AG09309 (cell line): ENCODE data around the gene KAZN.
"Not testable (repeated sequence)": the region's sequence is repeated elsewhere in the genome, so short reads cannot be mapped to it uniquely, and the experiment has no call there.

ENCODE experiments used
- DNase-seq: peaks from one replicate; pipeline ENCODE4 v3.0.0-alpha.2; 2010; ENCODE audit warnings: low read depth
- H3K4me3 ChIP-seq: 2 replicates; pipeline ENCODE4 v1.5.1; 2011; ENCODE audit warnings: mild to moderate bottlenecking, low read depth, low read length, moderate library complexity; ENCODE audit not compliant: control insufficient read depth
- TF ChIP-seq, protein P1 (sequence below): IDR thresholded peaks from 2 replicates; pipeline ENCODE4 v1.5.1; 2011; ENCODE audit warnings: mild to moderate bottlenecking, low read depth, low read length, inconsistent platforms; ENCODE audit not compliant: insufficient read depth, control insufficient read depth; ENCODE audit errors: missing control alignments

Gene KAZN

DNA sequence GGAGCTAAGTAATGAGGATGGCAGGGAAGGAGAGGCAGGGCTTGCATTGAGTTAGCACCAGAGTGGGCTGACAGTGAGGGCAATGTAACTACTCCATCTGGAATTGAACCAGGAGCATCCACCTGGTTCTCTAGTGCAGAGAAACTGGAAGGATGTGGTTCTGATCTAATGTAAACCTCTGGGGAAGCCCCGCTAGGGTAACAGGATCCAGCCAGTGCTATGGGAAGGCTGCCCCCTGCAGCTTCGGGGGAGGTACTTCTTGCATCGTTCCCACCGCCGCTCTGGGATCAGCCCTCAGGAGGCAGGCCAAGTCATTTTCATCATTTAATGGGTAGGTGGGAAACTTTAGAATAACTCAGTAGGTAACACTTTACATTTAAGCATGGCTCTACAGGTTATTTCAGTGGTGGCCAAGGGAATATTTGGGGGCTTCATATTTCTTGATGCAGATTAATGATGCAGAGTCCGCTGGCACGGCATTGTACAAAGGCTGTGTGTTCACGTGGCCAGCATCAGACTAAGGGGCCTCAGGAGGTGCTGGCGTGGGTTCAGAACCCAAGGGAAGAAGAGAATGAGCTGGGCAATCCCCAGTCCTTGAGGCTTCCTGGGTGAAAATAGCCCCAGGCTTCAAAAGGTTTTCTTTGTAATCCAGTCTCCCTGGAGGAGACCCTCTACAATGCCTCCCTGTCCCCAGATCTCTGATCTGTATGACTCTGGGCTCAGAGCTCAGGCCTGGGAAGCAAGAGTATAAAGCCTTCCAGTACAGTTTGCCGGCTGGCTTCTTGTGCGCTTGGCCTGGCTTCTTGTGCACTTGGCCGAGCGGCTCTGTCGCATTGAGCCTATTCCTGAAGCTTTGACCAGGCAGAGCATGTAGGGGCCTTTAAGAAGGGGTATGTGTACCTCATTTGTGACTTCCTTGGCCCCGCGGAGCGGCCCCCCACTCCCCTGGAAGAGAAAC lies 26.4 kb upstream of the KAZN start:
- no peak for DNase-seq

DNA sequence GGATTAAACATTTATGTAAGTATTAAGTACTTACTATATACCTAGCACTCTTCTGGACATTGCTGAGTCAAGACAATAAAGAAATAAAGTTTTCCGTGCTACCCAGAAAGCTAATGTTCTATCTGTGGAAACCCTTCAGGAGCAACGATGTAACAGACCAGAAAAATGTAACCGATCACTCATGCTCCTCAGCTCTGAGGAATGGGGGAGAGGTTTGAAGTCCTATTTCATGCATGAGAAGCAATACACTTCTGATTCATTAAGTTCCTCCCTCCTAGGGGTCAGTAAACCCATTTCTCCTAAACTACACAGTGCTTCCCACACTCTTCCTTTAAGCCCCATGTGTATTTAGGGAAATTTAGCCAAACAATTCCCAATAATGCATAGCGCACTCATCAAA lies 25.6 kb upstream of the KAZN start:
- H3K4me3 ChIP-seq, result no peak overlapping the region
- no peak for DNase-seq
- TF ChIP-seq, protein P1, sequence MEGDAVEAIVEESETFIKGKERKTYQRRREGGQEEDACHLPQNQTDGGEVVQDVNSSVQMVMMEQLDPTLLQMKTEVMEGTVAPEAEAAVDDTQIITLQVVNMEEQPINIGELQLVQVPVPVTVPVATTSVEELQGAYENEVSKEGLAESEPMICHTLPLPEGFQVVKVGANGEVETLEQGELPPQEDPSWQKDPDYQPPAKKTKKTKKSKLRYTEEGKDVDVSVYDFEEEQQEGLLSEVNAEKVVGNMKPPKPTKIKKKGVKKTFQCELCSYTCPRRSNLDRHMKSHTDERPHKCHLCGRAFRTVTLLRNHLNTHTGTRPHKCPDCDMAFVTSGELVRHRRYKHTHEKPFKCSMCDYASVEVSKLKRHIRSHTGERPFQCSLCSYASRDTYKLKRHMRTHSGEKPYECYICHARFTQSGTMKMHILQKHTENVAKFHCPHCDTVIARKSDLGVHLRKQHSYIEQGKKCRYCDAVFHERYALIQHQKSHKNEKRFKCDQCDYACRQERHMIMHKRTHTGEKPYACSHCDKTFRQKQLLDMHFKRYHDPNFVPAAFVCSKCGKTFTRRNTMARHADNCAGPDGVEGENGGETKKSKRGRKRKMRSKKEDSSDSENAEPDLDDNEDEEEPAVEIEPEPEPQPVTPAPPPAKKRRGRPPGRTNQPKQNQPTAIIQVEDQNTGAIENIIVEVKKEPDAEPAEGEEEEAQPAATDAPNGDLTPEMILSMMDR, result no peak

More for the DNA sequence above, 26.4 kb upstream of the KAZN start:
- TF ChIP-seq, protein P1, result peak; percentile 9
- no peak overlapping the region for H3K4me3 ChIP-seq

DNA sequence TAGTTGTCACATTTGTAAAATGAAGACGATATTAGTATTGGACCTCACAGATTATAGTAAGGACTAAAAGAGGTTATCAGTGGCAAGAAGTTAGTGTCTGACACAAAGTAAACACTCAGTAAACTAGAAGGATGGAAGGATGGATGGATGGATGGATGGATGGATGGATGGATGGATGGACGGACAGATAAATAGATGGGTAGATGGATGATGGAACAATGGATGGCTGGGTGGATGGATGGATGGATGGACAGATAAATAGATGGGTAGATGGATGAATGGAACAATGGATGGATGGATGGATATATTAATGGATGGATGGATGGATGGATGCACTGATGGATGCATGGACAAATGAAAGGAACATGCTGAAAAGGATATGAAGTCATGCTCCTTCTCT lies 22.3 kb upstream of the KAZN start:
- no peak for DNase-seq
- H3K4me3 ChIP-seq, result no peak overlapping the region
- TF ChIP-seq, protein P1, result no peak

DNA sequence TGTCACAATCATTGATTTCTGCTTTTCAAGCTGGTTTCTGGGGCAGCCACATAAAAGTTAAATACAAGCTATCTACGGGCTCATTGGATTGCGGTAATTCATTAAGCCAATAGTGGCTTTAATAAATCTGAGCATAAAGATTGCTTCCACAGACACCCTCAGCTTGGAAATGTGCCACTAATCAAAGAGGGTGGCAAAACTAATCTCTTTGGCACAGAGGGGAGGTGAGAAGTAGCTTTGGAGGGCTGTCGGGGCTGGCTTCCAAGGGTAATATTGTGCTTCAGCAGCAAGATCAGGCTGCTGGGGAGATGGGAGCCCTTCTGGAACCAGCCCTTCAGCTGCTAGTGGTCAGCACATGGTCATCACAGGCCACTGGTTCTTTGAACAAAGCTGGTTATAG lies 21.2 kb upstream of the KAZN start:
- TF ChIP-seq, protein P1, result no peak
- no peak for DNase-seq
- H3K4me3 ChIP-seq, result no peak overlapping the region

DNA sequence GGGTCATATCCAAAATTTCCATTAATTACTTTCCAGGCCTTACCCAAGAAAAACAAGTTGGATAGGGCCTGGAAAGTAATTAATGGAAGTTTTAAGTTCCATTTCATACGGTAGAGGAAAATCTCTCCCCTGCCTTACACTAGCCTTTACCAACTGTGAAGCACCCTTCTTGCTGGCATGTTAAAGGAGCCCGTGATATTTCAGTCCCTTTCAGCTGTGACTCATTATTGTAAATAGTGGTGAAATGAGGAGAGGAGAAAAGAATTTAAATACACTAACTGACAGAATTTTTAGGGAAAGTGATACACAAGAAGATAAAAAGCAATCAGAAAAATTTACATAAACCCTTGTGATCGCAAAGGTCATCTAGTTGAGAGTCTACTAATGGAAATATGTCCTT lies 20.3 kb upstream of the KAZN start:
- DNase-seq, result no peak
- H3K4me3 ChIP-seq, result no peak overlapping the region
- TF ChIP-seq, protein P1, result no peak

DNA sequence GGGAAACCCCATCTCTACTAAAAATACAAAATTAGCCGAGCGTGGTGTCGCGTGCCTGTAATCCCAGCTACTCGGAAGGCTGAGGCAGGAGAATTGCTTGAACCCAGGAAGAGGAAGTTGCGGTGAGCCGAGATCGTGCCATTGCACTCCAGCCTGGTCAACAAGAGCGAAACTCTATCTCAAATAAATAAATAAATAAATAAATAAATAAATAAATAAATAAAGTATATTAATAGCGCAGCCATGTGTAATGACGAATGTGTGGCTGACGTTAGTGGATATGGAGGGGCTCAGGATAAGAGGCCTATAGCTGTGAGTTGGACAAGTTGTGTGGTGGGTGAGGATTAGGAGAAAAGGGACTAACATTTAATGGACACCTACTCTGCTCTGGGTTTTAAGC lies 18.2 kb upstream of the KAZN start:
- not testable (repeated sequence) for H3K4me3 ChIP-seq, DNase-seq

DNA sequence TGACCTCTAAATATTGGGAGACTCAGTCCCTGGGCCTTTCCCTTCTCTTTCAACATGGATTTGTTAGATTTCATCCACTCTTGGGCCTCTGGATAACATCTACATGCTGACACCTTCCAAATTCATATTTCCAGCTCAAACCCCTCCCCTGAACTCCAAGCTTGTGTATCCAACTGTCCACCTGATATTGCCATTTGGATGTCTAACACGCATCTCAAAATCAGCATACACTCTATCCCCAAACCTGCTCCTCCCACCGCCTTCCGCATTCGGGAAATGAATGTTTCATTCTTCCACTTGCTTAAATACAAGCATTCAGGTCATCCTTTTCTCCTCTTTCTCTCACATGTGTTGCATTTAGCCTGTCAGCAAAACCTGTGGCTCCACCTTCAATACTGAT lies 17.5 kb upstream of the KAZN start:
- H3K4me3 ChIP-seq, result no peak overlapping the region
- TF ChIP-seq, protein P1, result no peak
- no peak for DNase-seq
